HepG2 (cell line): ENCODE measurements around the gene INO80C. TPM values are rescaled to one million over a fixed set of nuclear protein-coding genes. Genes with fewer than 3 reads are reported as not detected.

Source experiments
- ATF2 ChIP-seq: sonication (generic); formaldehyde crosslinking; IDR thresholded peaks from 2 replicates; pipeline ENCODE4 v1.4.0; 2020; ENCODE audit warnings: missing genetic modification reagents
- CAMTA2 ChIP-seq: sonication (generic); formaldehyde crosslinking; IDR thresholded peaks from 2 replicates; pipeline ENCODE4 v1.4.0; 2020; ENCODE audit warnings: mild to moderate bottlenecking, missing genetic modification reagents, borderline replicate concordance
- CHD2 ChIP-seq: IDR thresholded peaks from 2 replicates; pipeline ENCODE4 v1.6.1; 2011; ENCODE audit warnings: low read depth, low read length, improper control_type of control experiment
- FUBP1 ChIP-seq: sonication (generic); formaldehyde crosslinking; IDR thresholded peaks from 2 replicates; pipeline ENCODE4 v1.5.1; 2020; ENCODE audit warnings: missing genetic modification reagents, mild to moderate bottlenecking, borderline replicate concordance
- HNRNPLL ChIP-seq: fragments of 200-400 bp; formaldehyde crosslinking; IDR thresholded peaks from 2 replicates; pipeline ENCODE4 v1.6.1; 2017; ENCODE audit warnings: mild to moderate bottlenecking, low read depth, low read length; ENCODE audit not compliant: poor library complexity, severe bottlenecking
- KAT7 ChIP-seq: IDR thresholded peaks from 2 replicates; pipeline ENCODE4 v1.6.1; 2018; ENCODE audit warnings: borderline replicate concordance, missing compliant biosample characterization
- LRRFIP1 ChIP-seq: sonication (generic); formaldehyde crosslinking; conservative IDR thresholded peaks from 2 replicates; pipeline ENCODE4 v1.4.0; 2020; ENCODE audit warnings: missing genetic modification reagents
- MTERF4 ChIP-seq: sonication (generic); formaldehyde crosslinking; IDR thresholded peaks from 2 replicates; pipeline ENCODE4 v1.8.0; 2023; ENCODE audit warnings: mild to moderate bottlenecking, missing genetic modification reagents
- PAF1 ChIP-seq: IDR thresholded peaks from 2 replicates; pipeline ENCODE4 v1.6.1; 2016; ENCODE audit warnings: missing genetic modification reagents, missing compliant biosample characterization
- RARG ChIP-seq: sonication (generic); formaldehyde crosslinking; IDR thresholded peaks from 2 replicates; pipeline ENCODE4 v1.4.0; 2020; ENCODE audit warnings: low read depth, mild to moderate bottlenecking, missing genetic modification reagents
- SSRP1 ChIP-seq: IDR thresholded peaks from 2 replicates; pipeline ENCODE4 v1.6.1; 2016; ENCODE audit warnings: control low read depth
- YY1 ChIP-seq: IDR thresholded peaks from 2 replicates; pipeline ENCODE4 v1.6.1; 2011; ENCODE audit warnings: low read length, low read depth, moderate library complexity, mild to moderate bottlenecking; ENCODE audit not compliant: insufficient read depth, insufficient replicate concordance
- ZKSCAN8 ChIP-seq: IDR thresholded peaks from 2 replicates; pipeline ENCODE4 v1.6.1; 2016; ENCODE audit warnings: borderline replicate concordance, missing genetic modification reagents, missing compliant biosample characterization
- ZNF12 ChIP-seq: sonication (generic); formaldehyde crosslinking; IDR thresholded peaks from 2 replicates; pipeline ENCODE4 v1.5.0; 2020; ENCODE audit warnings: missing genetic modification reagents
- ZNF234 ChIP-seq: sonication (generic); formaldehyde crosslinking; conservative IDR thresholded peaks from 2 replicates; pipeline ENCODE4 v1.5.1; 2020; ENCODE audit warnings: mild to moderate bottlenecking, missing genetic modification reagents
- ZNF556 ChIP-seq: sonication (generic); formaldehyde crosslinking; IDR thresholded peaks from 2 replicates; pipeline ENCODE4 v1.4.0; 2020; ENCODE audit warnings: mild to moderate bottlenecking, missing genetic modification reagents, borderline replicate concordance
- ZNF609 ChIP-seq: sonication (generic); formaldehyde crosslinking; IDR thresholded peaks from 2 replicates; pipeline ENCODE4 v1.4.0; 2020; ENCODE audit warnings: mild to moderate bottlenecking, missing genetic modification reagents, borderline replicate concordance
- polyA plus RNA-seq, 8 experiments: library from polyadenylated mRNA; depleted of rRNA in 3 of 8; stranded (reverse) in 7 of 8; unstranded in 1 of 8; fragments of >200 nt; fragmentation: Illumina TruSeq in 4 of 8; extraction: Trizol in 4 of 8; gene quantifications; 2 replicates each; pipeline versions ENCODE4 v1.2.1 to v1.2.3, GENCODE V29; 2011 to 2016; ENCODE audit warnings: low read depth in 4 of 8, missing spikeins in 1 of 8, mixed read lengths in 1 of 8; ENCODE audit not compliant: insufficient read depth in 1 of 8
- total RNA-seq, 5 experiments: library from RNA; depleted of rRNA; stranded (reverse); fragments of >200 nt; fragmentation: Illumina TruSeq; extraction: Trizol; gene quantifications; 2 replicates each; pipeline ENCODE4 v1.2.3, GENCODE V29; 2016; ENCODE audit warnings: low read depth in 1 of 5

The INO80C gene
- total and polyA plus RNA-seq, 2 of the 13 experiments (the other 11 are each of a cell fraction or from before 2014, with no cell fraction given), result 8.2 to 15.4 TPM

- TF ChIP-seq ZNF556 (peak; percentile 87; the same call in 1 of the 2 replicates), ZKSCAN8 (CRISPR knock-in tag) (no peak), SSRP1 (CRISPR knock-in tag) (no peak), ZNF609 (CRISPR knock-in tag) (peak; percentile 71; the same call in 1 of the 2 replicates), ZNF12 (CRISPR knock-in tag) (peak; percentile 100), CAMTA2 (CRISPR knock-in tag) (no peak), HNRNPLL (no peak), YY1 (no peak), KAT7 (CRISPR knock-in tag) (no peak), ATF2 (peak; percentile 63; the same call in 1 of the 2 replicates), FUBP1 (no peak), CHD2 (no peak), ZNF234 (CRISPR knock-in tag) (no peak), RARG (CRISPR knock-in tag) (no peak), LRRFIP1 (CRISPR knock-in tag) (no peak), PAF1 (CRISPR knock-in tag) (no peak), MTERF4 (no peak)
These were observed 38.9 kb downstream of the INO80C start (continued) for GRCh38 chr18:35458677-35459441.
